Astrocyte (in vitro differentiated cells and primary cell): Measurements from ENCODE around the gene GSG1L.

Experiments used
- EZH2 ChIP-seq: IDR thresholded peaks from 2 replicates; pipeline ENCODE4 v1.6.1; 2012; ENCODE audit warnings: mild to moderate bottlenecking, low read length, inconsistent platforms; ENCODE audit not compliant: insufficient read depth
- TF ChIP-seq, protein P1 (sequence below): IDR thresholded peaks from 2 replicates; pipeline ENCODE4 v1.5.1; 2011; ENCODE audit warnings: low read depth, mild to moderate bottlenecking, inconsistent platforms, low read length, moderate library complexity; ENCODE audit not compliant: insufficient read depth

DNA sequence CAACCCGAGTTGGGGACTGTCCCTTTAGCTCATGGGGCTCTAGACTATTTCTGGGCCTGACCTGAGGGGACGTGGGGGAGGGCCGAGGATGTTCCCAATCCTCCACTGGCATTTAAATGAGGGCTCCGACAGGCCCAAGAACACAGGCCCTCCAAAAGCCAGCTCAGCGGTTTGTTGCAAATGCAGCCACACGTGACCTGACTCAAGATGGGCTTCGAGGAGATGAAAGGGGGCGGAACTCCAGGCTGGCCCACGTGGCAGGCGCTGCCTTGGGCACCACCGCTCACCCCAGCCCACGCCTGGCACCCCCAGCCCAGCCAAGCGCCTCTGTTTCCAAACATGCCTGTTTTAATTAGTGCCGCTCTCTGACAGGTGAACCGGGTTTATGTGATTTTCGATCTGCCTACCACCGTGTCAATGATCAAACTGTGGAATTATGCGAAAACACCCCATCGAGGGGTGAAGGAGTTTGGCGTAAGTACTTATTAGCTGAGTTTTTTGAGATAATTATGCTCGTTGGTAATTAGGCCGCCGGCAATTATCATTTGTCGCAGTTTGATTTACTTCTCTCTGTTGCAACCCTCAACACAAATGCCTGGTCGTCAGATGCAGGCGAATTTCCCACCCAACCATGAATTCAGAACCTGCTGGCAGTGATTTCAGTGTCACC is 286.8 kb downstream of the GSG1L start:
- TF ChIP-seq, protein P1, sequence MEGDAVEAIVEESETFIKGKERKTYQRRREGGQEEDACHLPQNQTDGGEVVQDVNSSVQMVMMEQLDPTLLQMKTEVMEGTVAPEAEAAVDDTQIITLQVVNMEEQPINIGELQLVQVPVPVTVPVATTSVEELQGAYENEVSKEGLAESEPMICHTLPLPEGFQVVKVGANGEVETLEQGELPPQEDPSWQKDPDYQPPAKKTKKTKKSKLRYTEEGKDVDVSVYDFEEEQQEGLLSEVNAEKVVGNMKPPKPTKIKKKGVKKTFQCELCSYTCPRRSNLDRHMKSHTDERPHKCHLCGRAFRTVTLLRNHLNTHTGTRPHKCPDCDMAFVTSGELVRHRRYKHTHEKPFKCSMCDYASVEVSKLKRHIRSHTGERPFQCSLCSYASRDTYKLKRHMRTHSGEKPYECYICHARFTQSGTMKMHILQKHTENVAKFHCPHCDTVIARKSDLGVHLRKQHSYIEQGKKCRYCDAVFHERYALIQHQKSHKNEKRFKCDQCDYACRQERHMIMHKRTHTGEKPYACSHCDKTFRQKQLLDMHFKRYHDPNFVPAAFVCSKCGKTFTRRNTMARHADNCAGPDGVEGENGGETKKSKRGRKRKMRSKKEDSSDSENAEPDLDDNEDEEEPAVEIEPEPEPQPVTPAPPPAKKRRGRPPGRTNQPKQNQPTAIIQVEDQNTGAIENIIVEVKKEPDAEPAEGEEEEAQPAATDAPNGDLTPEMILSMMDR: no peak
- no peak for TF ChIP-seq EZH2
